ENCODE results near the gene KCNJ1.

The KCNJ1 gene

GRCh38 chr11:128848815-128849455, 18.2 kb downstream of the KCNJ1 start:
- H3K4me3 Mint-ChIP-seq, result no peak overlapping the region
- H3K9me3 Mint-ChIP-seq, result no peaks in the 10 kb centered on the region
- no peaks in the 10 kb centered on the region for H3K27me3 Mint-ChIP-seq
- H3K4me1 Mint-ChIP-seq, result peaks cover 20% of the 10 kb centered on the region
- H3K36me3 Mint-ChIP-seq, result no peaks in the 10 kb centered on the region
- no peak overlapping the region for H3K27ac Mint-ChIP-seq

- peaks cover 37% of the 10 kb centered on the region for H3K4me1 Mint-ChIP-seq
- no peak overlapping the region for H3K4me3 Mint-ChIP-seq
- no peak overlapping the region for H3K27ac Mint-ChIP-seq
- H3K9me3 Mint-ChIP-seq, result no peaks in the 10 kb centered on the region
- H3K36me3 Mint-ChIP-seq, result no peaks in the 10 kb centered on the region
- no peaks in the 10 kb centered on the region for H3K27me3 Mint-ChIP-seq
Observed at GRCh38 chr11:128846985-128847384, 20.1 kb downstream of the KCNJ1 start.

GRCh38 chr11:128845334-128845780, 21.7 kb downstream of the KCNJ1 start:
- H3K27me3 Mint-ChIP-seq, result no peaks in the 10 kb centered on the region
- no peaks in the 10 kb centered on the region for H3K36me3 Mint-ChIP-seq
- H3K4me1 Mint-ChIP-seq, result peaks cover 50% of the 10 kb centered on the region
- no peak overlapping the region for H3K4me3 Mint-ChIP-seq
- H3K27ac Mint-ChIP-seq, result peak overlapping the region; percentile 23
- no peaks in the 10 kb centered on the region for H3K9me3 Mint-ChIP-seq

- no peak overlapping the region for H3K27ac Mint-ChIP-seq
- H3K4me1 Mint-ChIP-seq, result peaks cover 69% of the 10 kb centered on the region
- no peaks in the 10 kb centered on the region for H3K27me3 Mint-ChIP-seq
- H3K9me3 Mint-ChIP-seq, result no peaks in the 10 kb centered on the region
- no peak overlapping the region for H3K4me3 Mint-ChIP-seq
- no peaks in the 10 kb centered on the region for H3K36me3 Mint-ChIP-seq
Observed at GRCh38 chr11:128843198-128843785, 23.8 kb downstream of the KCNJ1 start.

GRCh38 chr11:128841461-128842072, 25.5 kb downstream of the KCNJ1 start:
- Mint-ChIP-seq H3K36me3 (no peaks in the 10 kb centered on the region), H3K9me3 (no peaks in the 10 kb centered on the region), H3K4me1 (peaks cover 83% of the 10 kb centered on the region), H3K27ac (peak overlapping the region; percentile 57), H3K4me3 (no peak overlapping the region), H3K27me3 (no peaks in the 10 kb centered on the region)

- no peaks in the 10 kb centered on the region for H3K27me3 Mint-ChIP-seq
- H3K4me1 Mint-ChIP-seq, result peaks cover 84% of the 10 kb centered on the region
- peaks cover 4% of the 10 kb centered on the region for H3K9me3 Mint-ChIP-seq
Observed at GRCh38 chr11:128840783-128841182, 26.3 kb downstream of the KCNJ1 start.

GRCh38 chr11:128840137-128840536, 27.0 kb downstream of the KCNJ1 start:
- Mint-ChIP-seq H3K27me3 (no peaks in the 10 kb centered on the region), H3K9me3 (peaks cover 4% of the 10 kb centered on the region), H3K4me1 (peaks cover 78% of the 10 kb centered on the region), H3K4me3 (no peak overlapping the region), H3K36me3 (peaks cover 1% of the 10 kb centered on the region), H3K27ac (no peak overlapping the region)

More at GRCh38 chr11:128840783-128841182, 26.3 kb downstream of the KCNJ1 start:
- Mint-ChIP-seq H3K27ac (no peak overlapping the region), H3K4me3 (no peak overlapping the region), H3K36me3 (peaks cover 1% of the 10 kb centered on the region)

GRCh38 chr11:128839081-128839480, 28.0 kb downstream of the KCNJ1 start:
- Mint-ChIP-seq H3K27me3 (no peaks in the 10 kb centered on the region), H3K4me3 (no peak overlapping the region), H3K9me3 (peaks cover 4% of the 10 kb centered on the region), H3K4me1 (peaks cover 69% of the 10 kb centered on the region), H3K27ac (no peak overlapping the region), H3K36me3 (peaks cover 1% of the 10 kb centered on the region)

GRCh38 chr11:128837627-128838026, 29.5 kb downstream of the KCNJ1 start:
- H3K36me3 Mint-ChIP-seq, result peaks cover 1% of the 10 kb centered on the region
- H3K27ac Mint-ChIP-seq, result no peak overlapping the region
- H3K4me3 Mint-ChIP-seq, result no peak overlapping the region
- H3K27me3 Mint-ChIP-seq, result no peaks in the 10 kb centered on the region
- peaks cover 4% of the 10 kb centered on the region for H3K9me3 Mint-ChIP-seq
- peaks cover 55% of the 10 kb centered on the region for H3K4me1 Mint-ChIP-seq

- H3K4me1 Mint-ChIP-seq, result peaks cover 47% of the 10 kb centered on the region
- H3K36me3 Mint-ChIP-seq, result peaks cover 1% of the 10 kb centered on the region
- no peak overlapping the region for H3K4me3 Mint-ChIP-seq
- peaks cover 4% of the 10 kb centered on the region for H3K9me3 Mint-ChIP-seq
- H3K27me3 Mint-ChIP-seq, result no peaks in the 10 kb centered on the region
- H3K27ac Mint-ChIP-seq, result peak overlapping the region; percentile 31
Observed at GRCh38 chr11:128835741-128836430, 31.2 kb downstream of the KCNJ1 start.

GRCh38 chr11:128834157-128834556, 32.9 kb downstream of the KCNJ1 start:
- Mint-ChIP-seq H3K36me3 (peaks cover 1% of the 10 kb centered on the region), H3K4me3 (no peak overlapping the region), H3K27ac (no peak overlapping the region), H3K9me3 (peaks cover 4% of the 10 kb centered on the region), H3K4me1 (peaks cover 51% of the 10 kb centered on the region), H3K27me3 (no peaks in the 10 kb centered on the region)

- Mint-ChIP-seq H3K27me3 (no peaks in the 10 kb centered on the region), H3K9me3 (peaks cover 4% of the 10 kb centered on the region), H3K4me3 (no peak overlapping the region), H3K27ac (no peak overlapping the region), H3K36me3 (peaks cover 1% of the 10 kb centered on the region), H3K4me1 (peaks cover 30% of the 10 kb centered on the region)
Observed at GRCh38 chr11:128832121-128832497, 35.0 kb downstream of the KCNJ1 start.

GRCh38 chr11:128831174-128832120, 35.6 kb downstream of the KCNJ1 start:
- Mint-ChIP-seq H3K27ac (peak overlapping the region; percentile 92), H3K4me3 (peak overlapping the region; percentile 79), H3K36me3 (peaks cover 1% of the 10 kb centered on the region), H3K27me3 (no peaks in the 10 kb centered on the region), H3K9me3 (peaks cover 4% of the 10 kb centered on the region), H3K4me1 (peaks cover 28% of the 10 kb centered on the region)

- Mint-ChIP-seq H3K9me3 (no peaks in the 10 kb centered on the region), H3K4me3 (peak overlapping the region; percentile 79), H3K36me3 (no peaks in the 10 kb centered on the region), H3K4me1 (peaks cover 24% of the 10 kb centered on the region), H3K27ac (peak overlapping the region; percentile 92), H3K27me3 (no peaks in the 10 kb centered on the region)
Observed at GRCh38 chr11:128830290-128831173, 36.6 kb downstream of the KCNJ1 start.

Measured in activated naive CD4-positive, alpha-beta T cell treated with anti-CD3 and anti-CD28 coated beads, Interleukin-2, amount 50 U/mL, for 24 hours (primary cell).